ENCODE measurements around the gene TMEM240. TPM values are rescaled to one million over a fixed set of nuclear protein-coding genes. Genes with fewer than 3 reads are reported as not detected.
A peak's percentile ranks its signal among the peaks of the same experiment; 100 is the strongest.
"Not testable (repeated sequence)": the region's sequence is repeated elsewhere in the genome, so short reads cannot be mapped to it uniquely, and the experiment has no call there.

The TMEM240 gene
- total RNA-seq, 2 donors from 2014 or later: 0.77 to 0.91 TPM

- Histone ChIP-seq H3K27ac (peak overlapping the region; percentile 7), H3K4me3 (peak overlapping the region; percentile 5), H3K9ac (ENCODE audit: low read depth in 2 of 2, low read length in 2 of 2) (peak overlapping the region in 1 of 2 donors; percentile 24)
- intact Hi-C loops (cut with DNase I); H3K27me3 ChIP-seq; H3K36me3 ChIP-seq; H3K4me1 ChIP-seq; H3K9me3 ChIP-seq: not testable (repeated sequence)
- peak; percentile 33 for TF ChIP-seq CTCF (IDR thresholded peaks at IDR 0.05)
- DNase-seq: peak; percentile 55
Measured at GRCh38 chr1:1505366-1505798, 35.0 kb downstream of the TMEM240 start.

GRCh38 chr1:1504777-1505365 lies 35.6 kb downstream of the TMEM240 start:
- Histone ChIP-seq H3K27ac (peak overlapping the region; percentile 7), H3K4me3 (peak overlapping the region; percentile 5), H3K9ac (ENCODE audit: low read depth in 2 of 2, low read length in 2 of 2) (peak overlapping the region in 1 of 2 donors; percentile 24)
- TF ChIP-seq CTCF (IDR thresholded peaks at IDR 0.05): peak; percentile 72
- H3K4me1 ChIP-seq; H3K9me3 ChIP-seq; intact Hi-C loops (cut with DNase I); H3K27me3 ChIP-seq; H3K36me3 ChIP-seq: not testable (repeated sequence)
- DNase-seq: peak; percentile 80

- DNase-seq; H3K27me3 ChIP-seq; intact Hi-C loops (cut with DNase I); H3K9ac ChIP-seq (ENCODE audit: low read depth in 2 of 2, low read length in 2 of 2); H3K36me3 ChIP-seq; H3K4me3 ChIP-seq; H3K9me3 ChIP-seq; H3K27ac ChIP-seq; H3K4me1 ChIP-seq: not testable (repeated sequence)
Measured at GRCh38 chr1:1495461-1495975, 44.9 kb downstream of the TMEM240 start.

GRCh38 chr1:1494311-1494710 lies 46.1 kb downstream of the TMEM240 start:
- DNase-seq; H3K36me3 ChIP-seq; H3K27ac ChIP-seq; H3K4me3 ChIP-seq; H3K4me1 ChIP-seq; intact Hi-C loops (cut with DNase I); H3K9me3 ChIP-seq; H3K9ac ChIP-seq (ENCODE audit: low read depth in 2 of 2, low read length in 2 of 2); H3K27me3 ChIP-seq: not testable (repeated sequence)

GRCh38 chr1:1491601-1492000 lies 48.8 kb downstream of the TMEM240 start:
- Histone ChIP-seq H3K9me3 (no peaks in the 10 kb centered on the region), H3K4me3 (no peak overlapping the region), H3K9ac (ENCODE audit: low read depth in 2 of 2, low read length in 2 of 2) (no peak overlapping the region), H3K4me1 (no peaks in the 10 kb centered on the region), H3K27me3 (no peaks in the 10 kb centered on the region), H3K27ac (no peak overlapping the region), H3K36me3 (peaks cover 8% of the 10 kb centered on the region)
- TF ChIP-seq CTCF (IDR thresholded peaks at IDR 0.05): no peak
- no peak for DNase-seq
- intact Hi-C loops (cut with DNase I): no loop called here

- Histone ChIP-seq H3K27ac (no peak overlapping the region), H3K9ac (ENCODE audit: low read depth in 2 of 2, low read length in 2 of 2) (no peak overlapping the region), H3K36me3 (peaks cover 8% of the 10 kb centered on the region), H3K27me3 (no peaks in the 10 kb centered on the region), H3K4me3 (no peak overlapping the region), H3K9me3 (no peaks in the 10 kb centered on the region), H3K4me1 (no peaks in the 10 kb centered on the region)
- no peak for TF ChIP-seq CTCF (IDR thresholded peaks at IDR 0.05)
- DNase-seq: no peak
- intact Hi-C loops (cut with DNase I): no loop called here
Measured at GRCh38 chr1:1490633-1491230, 49.7 kb downstream of the TMEM240 start.
